OCI-LY7 (cell line): ENCODE measurements around the gene MAPK4. TPM values are rescaled to one million over a fixed set of nuclear protein-coding genes. Genes with fewer than 3 reads are reported as not detected.

Experiments
- BruUV-seq: library from RNA; stranded (reverse); fragments of 400-500 nt; replicated peaks from 2 replicates; lab custom pipeline; 2021; lab: Mats Ljungman, UMichigan
- CTCF ChIA-PET: fragments of 300-600 bp; sonication (Branson Sonifier 250); formaldehyde crosslinking; loops from one replicate; lab custom pipeline; 2022; ENCODE audit warnings: antibody characterized with exemption; ENCODE audit not compliant: unreplicated experiment; lab: Charles Lee
- POLR2A ChIA-PET: fragments of 300-600 bp; sonication (Branson Sonifier 250); formaldehyde crosslinking; loops from one replicate; lab custom pipeline; 2022; ENCODE audit warnings: antibody characterized with exemption; lab: Charles Lee
- DNase-seq: peaks from one replicate; pipeline ENCODE4 v3.0.0-alpha.2; 2015; ENCODE audit warnings: low spot score
- H2AFZ ChIP-seq: fragments of 200-600 bp; sonication (generic), shearing (Covaris generic); 2 replicates; pipeline ENCODE4 v1.6.1; 2014; ENCODE audit warnings: mild to moderate bottlenecking, antibody characterized with exemption, low read length, moderate library complexity
- H3K27ac ChIP-seq: fragments of 200-600 bp; sonication (generic); 2 replicates; pipeline ENCODE4 v1.5.1; 2014; ENCODE audit warnings: mixed run types, low read depth, mild to moderate bottlenecking, moderate library complexity, low read length, inconsistent platforms; ENCODE audit not compliant: poor library complexity, severe bottlenecking
- H3K36me3 ChIP-seq: fragments of 200-600 bp; sonication (generic); 2 replicates; pipeline ENCODE4 v1.6.1; 2014; ENCODE audit warnings: mild to moderate bottlenecking, antibody characterized with exemption, low read length, moderate library complexity, mixed read lengths; ENCODE audit not compliant: insufficient read depth
- H3K4me1 ChIP-seq: fragments of 200-600 bp; sonication (generic); 2 replicates; pipeline ENCODE4 v1.5.1; 2014; ENCODE audit warnings: mild to moderate bottlenecking, low read length; ENCODE audit not compliant: insufficient read depth, poor library complexity, severe bottlenecking
- H3K4me2 ChIP-seq: fragments of 200-600 bp; sonication (generic); 2 replicates; pipeline ENCODE4 v1.6.1; 2014; ENCODE audit warnings: mild to moderate bottlenecking, low read length
- H3K4me3 ChIP-seq: fragments of 200-600 bp; sonication (generic); 2 replicates; pipeline ENCODE4 v1.5.1; 2014; ENCODE audit warnings: mild to moderate bottlenecking, low read depth, low read length; ENCODE audit not compliant: poor library complexity, severe bottlenecking
- H3K79me2 ChIP-seq: fragments of 200-600 bp; sonication (generic); 2 replicates; pipeline ENCODE4 v1.6.1; 2016; ENCODE audit warnings: low read depth, mild to moderate bottlenecking, low read length, moderate library complexity, mixed read lengths; ENCODE audit not compliant: insufficient read depth
- H3K9me2 ChIP-seq: fragments of 200-600 bp; sonication (generic); 2 replicates; pipeline ENCODE4 v1.6.1; 2016; ENCODE audit warnings: mild to moderate bottlenecking, low read length, mixed read lengths; ENCODE audit not compliant: insufficient read depth
- H3K9me3 ChIP-seq: fragments of 200-600 bp; sonication (generic); 2 replicates; pipeline ENCODE4 v1.6.1; 2014; ENCODE audit warnings: mild to moderate bottlenecking, mixed run types, low read length, mixed read lengths
- H4K20me1 ChIP-seq: fragments of 200-600 bp; sonication (generic); 2 replicates; pipeline ENCODE4 v1.6.1; 2014; ENCODE audit warnings: mild to moderate bottlenecking, antibody characterized with exemption, low read length, moderate library complexity, mixed read lengths; ENCODE audit not compliant: insufficient read depth
- CTCF ChIP-seq: fragments of 200-600 bp; sonication (generic); conservative IDR thresholded peaks from 2 replicates; pipeline ENCODE4 v1.5.1; 2014; ENCODE audit warnings: mild to moderate bottlenecking, antibody characterized with exemption, low read length, moderate library complexity, mixed read lengths
- EZH2phosphoT487 ChIP-seq: fragments of 200-600 bp; sonication (generic); IDR thresholded peaks from 2 replicates; pipeline ENCODE4 v1.6.1; 2018; ENCODE audit warnings: low read depth, borderline replicate concordance, mild to moderate bottlenecking, mixed run types, antibody characterized with exemption, low read length, moderate library complexity, mixed read lengths
- intact Hi-C: fragments of 100-400 bp; cut with micrococcal nuclease; formaldehyde crosslinking; loops from one replicate; pipeline ENCODE4 v1.10.0; 2022; ENCODE audit not compliant: unreplicated experiment
- total RNA-seq, 2 experiments: library from RNA; depleted of rRNA in 1 of 2; stranded (reverse); fragments of >200 nt in 1 of 2; shearing (Covaris generic) in 1 of 2; gene quantifications; 2 replicates each; pipeline ENCODE4 v1.2.3, GENCODE V29; 2014 to 2022

MAPK4 gene
- total RNA-seq, 2 experiments from 2014 or later: not detected

- TF ChIP-seq CTCF (no peak), EZH2phosphoT487 (no peak)
- ChIA-PET CTCF (no interaction called here), POLR2A (no interaction called here)
- no peaks in the 10 kb centered on the region for H3K79me2 ChIP-seq
- H3K4me2 ChIP-seq: no peak overlapping the region
- H3K4me3 ChIP-seq: no peak overlapping the region
- H4K20me1 ChIP-seq: no peaks in the 10 kb centered on the region
- intact Hi-C loops: no loop called here
- BruUV-seq: no TSS peak
- no peaks in the 10 kb centered on the region for H3K9me3 ChIP-seq
- no peak overlapping the region for H3K27ac ChIP-seq
- no peak for DNase-seq
- no peaks in the 10 kb centered on the region for H3K36me3 ChIP-seq
- no peaks in the 10 kb centered on the region for H3K4me1 ChIP-seq
- no peak overlapping the region for H2AFZ ChIP-seq
- H3K9me2 ChIP-seq: no peaks in the 10 kb centered on the region
Measured at GRCh38 chr18:50754297-50754696, 194.4 kb downstream of the MAPK4 start.

- H3K4me2 ChIP-seq: no peak overlapping the region
- ChIA-PET POLR2A (no interaction called here), CTCF (no interaction called here)
- no peak for DNase-seq
- no peak overlapping the region for H2AFZ ChIP-seq
- no peak overlapping the region for H3K27ac ChIP-seq
- H3K9me2 ChIP-seq: no peaks in the 10 kb centered on the region
- no peaks in the 10 kb centered on the region for H3K36me3 ChIP-seq
- no peaks in the 10 kb centered on the region for H3K79me2 ChIP-seq
- H3K9me3 ChIP-seq: no peaks in the 10 kb centered on the region
- no peaks in the 10 kb centered on the region for H3K4me1 ChIP-seq
- BruUV-seq: no TSS peak
- TF ChIP-seq CTCF: no peak
- no peak for TF ChIP-seq EZH2phosphoT487
- H3K4me3 ChIP-seq: no peak overlapping the region
- intact Hi-C loops: no loop called here
- H4K20me1 ChIP-seq: no peaks in the 10 kb centered on the region
Measured at GRCh38 chr18:50757358-50757757, 197.5 kb downstream of the MAPK4 start.

- H3K9me2 ChIP-seq: no peaks in the 10 kb centered on the region
- no peaks in the 10 kb centered on the region for H3K36me3 ChIP-seq
- no peak for DNase-seq
- no peaks in the 10 kb centered on the region for H3K9me3 ChIP-seq
- ChIA-PET CTCF (no interaction called here), POLR2A (no interaction called here)
- intact Hi-C loops: no loop called here
- no peak overlapping the region for H3K27ac ChIP-seq
- H3K4me2 ChIP-seq: no peak overlapping the region
- H3K79me2 ChIP-seq: no peaks in the 10 kb centered on the region
- H2AFZ ChIP-seq: no peak overlapping the region
- H4K20me1 ChIP-seq: no peaks in the 10 kb centered on the region
- no peaks in the 10 kb centered on the region for H3K4me1 ChIP-seq
- BruUV-seq: no TSS peak
- no peak overlapping the region for H3K4me3 ChIP-seq
- no peak for TF ChIP-seq CTCF
- TF ChIP-seq EZH2phosphoT487: no peak
Measured at GRCh38 chr18:50769463-50769862, 209.6 kb downstream of the MAPK4 start.
